PC-9 (cell line): ENCODE data around the gene PTGFR. TPM values are rescaled to one million over a fixed set of nuclear protein-coding genes. Genes with fewer than 3 reads are reported as not detected.

Source experiments
- Bru-seq: library from RNA; stranded (reverse); fragments of 400-500 nt; gene quantifications from one replicate; lab custom pipeline; 2021; lab: Mats Ljungman, UMichigan
- BruChase-seq, 2 experiments: library from RNA; stranded (reverse); fragments of 400-500 nt; gene quantifications; one replicate each; lab custom pipeline; 2021; lab: Mats Ljungman, UMichigan
- BruUV-seq: library from RNA; stranded (reverse); fragments of 400-500 nt; replicated peaks from 2 replicates; lab custom pipeline; 2021; lab: Mats Ljungman, UMichigan
- CTCF ChIA-PET: fragments of 300-600 bp; sonication (Branson Sonifier 250); formaldehyde crosslinking; loops from one replicate; lab custom pipeline; 2022; ENCODE audit warnings: antibody characterized with exemption; lab: Charles Lee
- POLR2A ChIA-PET: fragments of 300-600 bp; sonication (Branson Sonifier 250); formaldehyde crosslinking; loops from one replicate; lab custom pipeline; 2022; ENCODE audit warnings: antibody characterized with exemption; ENCODE audit not compliant: unreplicated experiment; lab: Charles Lee
- DNase-seq, 2 experiments: peaks; one replicate each; pipeline versions ENCODE4 v3.0.0 to v3.0.0-alpha.2; 2015 to 2022; ENCODE audit warnings: mixed read lengths in 1 of 2
- H2AFZ ChIP-seq: fragments of 200-600 bp; sonication (generic); 2 replicates; pipeline ENCODE4 v1.8.1; 2017; ENCODE audit warnings: antibody characterized with exemption
- H3F3A ChIP-seq: fragments of 200-600 bp; sonication (generic); 2 replicates; pipeline ENCODE4 v1.8.1; 2017; ENCODE audit warnings: antibody characterized with exemption, mild to moderate bottlenecking, low read depth; ENCODE audit not compliant: insufficient read depth
- H3K27ac ChIP-seq: fragments of 200-600 bp; sonication (generic); 2 replicates; pipeline ENCODE4 v1.6.1; 2016; ENCODE audit warnings: mixed run types
- H3K27me3 ChIP-seq: fragments of 200-600 bp; sonication (generic); 2 replicates; pipeline ENCODE4 v1.6.1; 2016; ENCODE audit warnings: low read depth, mixed run types; ENCODE audit not compliant: insufficient read depth
- H3K36me3 ChIP-seq: fragments of 200-600 bp; sonication (generic); 2 replicates; pipeline ENCODE4 v1.6.1; 2016; ENCODE audit warnings: low read depth, mixed run types
- H3K4me1 ChIP-seq: fragments of 200-600 bp; sonication (generic); replicated peaks from 2 replicates; pipeline ENCODE4 v1.6.1; 2016; ENCODE audit warnings: mixed run types; ENCODE audit not compliant: insufficient read depth
- H3K4me2 ChIP-seq: fragments of 200-600 bp; sonication (generic); 2 replicates; pipeline ENCODE4 v1.6.1; 2017; ENCODE audit warnings: mixed run types
- H3K4me3 ChIP-seq: fragments of 200-600 bp; sonication (generic); 2 replicates; pipeline ENCODE4 v1.6.1; 2016; ENCODE audit warnings: mixed run types
- H3K79me2 ChIP-seq: fragments of 200-600 bp; sonication (generic); 2 replicates; pipeline ENCODE4 v1.6.1; 2017; ENCODE audit warnings: low read depth, mixed run types
- H3K9me2 ChIP-seq: fragments of 200-600 bp; sonication (generic); 2 replicates; pipeline ENCODE4 v1.8.1; 2017; ENCODE audit warnings: mild to moderate bottlenecking; ENCODE audit not compliant: insufficient read depth
- H3K9me3 ChIP-seq: fragments of 200-600 bp; sonication (generic); 2 replicates; pipeline ENCODE4 v1.8.1; 2016; ENCODE audit warnings: low read depth; ENCODE audit not compliant: insufficient read depth
- H4K20me1 ChIP-seq: fragments of 200-600 bp; sonication (generic); 2 replicates; pipeline ENCODE4 v1.8.1; 2017; ENCODE audit not compliant: insufficient read depth
- EZH2 ChIP-seq: fragments of 200-600 bp; sonication (generic); IDR thresholded peaks from 2 replicates; pipeline ENCODE4 v1.8.0; 2017; ENCODE audit warnings: antibody characterized with exemption, low read depth
- intact Hi-C: fragments of 100-400 bp; cut with micrococcal nuclease; formaldehyde crosslinking; loops from one replicate; pipeline ENCODE4 v1.10.0; 2022; ENCODE audit not compliant: unreplicated experiment
- long read RNA-seq: library from polyadenylated mRNA; stranded (forward); transcript quantifications from one replicate; pipeline ENCODE4 v2.0.0, GENCODE V29; 2022
- total RNA-seq: library from RNA; stranded (reverse); gene quantifications from 2 replicates; pipeline ENCODE4 v1.2.3, GENCODE V29; 2021
- TF ChIP-seq, protein P1 (sequence below): fragments of 200-600 bp; sonication (generic); conservative IDR thresholded peaks from 2 replicates; pipeline ENCODE4 v1.6.1; 2017; ENCODE audit warnings: mixed run types, antibody characterized with exemption, mild to moderate bottlenecking, moderate library complexity

PTGFR gene
- total RNA-seq, result not detected in 2 replicates
- Bru-seq, nascent RNA, result percentile 4 among the genes with signal in this experiment
- percentile 3 among the genes with signal in this experiment for BruChase-seq, experiment 1, labeled RNA remaining after a 2-hour chase
- percentile 3 among the genes with signal in this experiment for BruChase-seq, experiment 2, labeled RNA remaining after a 6-hour chase
- long read RNA-seq, result 0 reads

- no peak within 1 kb of the TSS for H3K27ac ChIP-seq
- CTCF ChIA-PET, result no interaction called here
- peak within 1 kb of the TSS; percentile 83 for H2AFZ ChIP-seq
- TF ChIP-seq EZH2, result no peak
- TF ChIP-seq, protein P1, sequence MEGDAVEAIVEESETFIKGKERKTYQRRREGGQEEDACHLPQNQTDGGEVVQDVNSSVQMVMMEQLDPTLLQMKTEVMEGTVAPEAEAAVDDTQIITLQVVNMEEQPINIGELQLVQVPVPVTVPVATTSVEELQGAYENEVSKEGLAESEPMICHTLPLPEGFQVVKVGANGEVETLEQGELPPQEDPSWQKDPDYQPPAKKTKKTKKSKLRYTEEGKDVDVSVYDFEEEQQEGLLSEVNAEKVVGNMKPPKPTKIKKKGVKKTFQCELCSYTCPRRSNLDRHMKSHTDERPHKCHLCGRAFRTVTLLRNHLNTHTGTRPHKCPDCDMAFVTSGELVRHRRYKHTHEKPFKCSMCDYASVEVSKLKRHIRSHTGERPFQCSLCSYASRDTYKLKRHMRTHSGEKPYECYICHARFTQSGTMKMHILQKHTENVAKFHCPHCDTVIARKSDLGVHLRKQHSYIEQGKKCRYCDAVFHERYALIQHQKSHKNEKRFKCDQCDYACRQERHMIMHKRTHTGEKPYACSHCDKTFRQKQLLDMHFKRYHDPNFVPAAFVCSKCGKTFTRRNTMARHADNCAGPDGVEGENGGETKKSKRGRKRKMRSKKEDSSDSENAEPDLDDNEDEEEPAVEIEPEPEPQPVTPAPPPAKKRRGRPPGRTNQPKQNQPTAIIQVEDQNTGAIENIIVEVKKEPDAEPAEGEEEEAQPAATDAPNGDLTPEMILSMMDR, result no peak
- H4K20me1 ChIP-seq, result no peaks in the 10 kb centered on the region
- no peaks in the 10 kb centered on the region for H3K36me3 ChIP-seq
- BruUV-seq, result no TSS peak
- POLR2A ChIA-PET, result no interaction called here
- H3K9me3 ChIP-seq, result no peaks in the 10 kb centered on the region
- peak within 1 kb of the TSS; percentile 55; the same call in 1 of the 2 replicates for H3K4me3 ChIP-seq
- H3K4me1 ChIP-seq, result peaks cover 8% of the 10 kb centered on the region; the same call in 1 of the 2 replicates
- H3F3A ChIP-seq, result no peaks in the 10 kb centered on the region
- H3K4me2 ChIP-seq, result peak within 1 kb of the TSS; percentile 89
- intact Hi-C loops, result no loop called here
- H3K9me2 ChIP-seq, result no peaks in the 10 kb centered on the region
- H3K79me2 ChIP-seq, result no peaks in the 10 kb centered on the region
- H3K27me3 ChIP-seq, result peaks cover 11% of the 10 kb centered on the region; the same call in 1 of the 2 replicates
- DNase-seq, result peak in 1 of 2 experiments; percentile 21
Measured at GRCh38 chr1:78490861-78491450, at the start of gene PTGFR. Gene PTGFR (plus strand): TSS chr1:78490974. CDS start chr1:78492744, 1,770 bp downstream.

DNA sequence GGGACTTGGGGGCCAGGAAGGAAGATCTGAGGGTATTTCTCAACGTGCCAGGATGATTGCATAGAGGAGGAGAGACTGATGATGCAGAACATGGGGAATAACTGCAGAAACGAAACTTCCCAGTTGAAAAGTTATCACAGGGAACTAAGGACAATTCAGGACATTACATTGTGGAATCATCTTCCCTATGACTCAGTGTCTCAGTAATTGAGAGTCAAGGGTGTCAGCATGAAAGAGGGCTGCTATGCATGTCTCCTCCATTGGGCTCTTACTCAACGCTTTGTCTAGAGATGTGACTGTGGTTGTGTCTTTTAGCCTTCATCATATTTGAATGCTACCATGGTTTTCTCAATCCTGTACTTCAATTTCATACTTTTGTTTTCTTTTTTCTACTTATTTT, 48.9 kb upstream of the PTGFR start:
- H3K27me3 ChIP-seq, result no peaks in the 10 kb centered on the region
- intact Hi-C loops, result no loop called here
- H3K4me3 ChIP-seq, result no peak overlapping the region
- no peaks in the 10 kb centered on the region for H3K36me3 ChIP-seq
- POLR2A ChIA-PET, result no interaction called here
- BruUV-seq, result no TSS peak
- H3F3A ChIP-seq, result no peaks in the 10 kb centered on the region
- no peaks in the 10 kb centered on the region for H4K20me1 ChIP-seq
- no peak for DNase-seq
- H2AFZ ChIP-seq, result no peak overlapping the region
- no peak overlapping the region for H3K27ac ChIP-seq
- H3K9me2 ChIP-seq, result no peaks in the 10 kb centered on the region
- H3K79me2 ChIP-seq, result no peaks in the 10 kb centered on the region
- H3K4me2 ChIP-seq, result no peak overlapping the region
- no peaks in the 10 kb centered on the region for H3K4me1 ChIP-seq
- CTCF ChIA-PET, result no interaction called here
- TF ChIP-seq, protein P1, result no peak
- TF ChIP-seq EZH2, result no peak
- 0 out of 2 replicates have a peak, but pooled peaks cover 8% of the 10 kb centered on the region for H3K9me3 ChIP-seq

GRCh38 chr1:78447086-78447485, 43.7 kb upstream of the PTGFR start:
- ChIA-PET CTCF (no interaction called here), POLR2A (no interaction called here)
- H2AFZ ChIP-seq, result no peak overlapping the region

More at GRCh38 chr1:78447086-78447485, 43.7 kb upstream of the PTGFR start:
- Histone ChIP-seq H3K4me2 (no peak overlapping the region), H3K79me2 (no peaks in the 10 kb centered on the region), H4K20me1 (no peaks in the 10 kb centered on the region), H3K9me2 (no peaks in the 10 kb centered on the region), H3F3A (no peaks in the 10 kb centered on the region), H3K9me3 (no peaks in the 10 kb centered on the region), H3K4me1 (no peaks in the 10 kb centered on the region), H3K27ac (no peak overlapping the region), H3K36me3 (no peaks in the 10 kb centered on the region), H3K4me3 (no peak overlapping the region), H3K27me3 (no peaks in the 10 kb centered on the region)
- intact Hi-C loops, result no loop called here
- BruUV-seq, result no TSS peak
- TF ChIP-seq, protein P1, result no peak
- TF ChIP-seq EZH2, result no peak
- DNase-seq, result no peak
